CD4-positive, alpha-beta T cell treated with Interleukin-17A for 1 hour (primary cell): ENCODE results near the gene EIF3J.
"Not testable (repeated sequence)": the region's sequence is repeated elsewhere in the genome, so short reads cannot be mapped to it uniquely, and the experiment has no call there.

Experiments
- DNase-seq: peaks from one replicate; pipeline ENCODE4 v3.0.0-alpha.2; 2020

The EIF3J gene

DNA sequence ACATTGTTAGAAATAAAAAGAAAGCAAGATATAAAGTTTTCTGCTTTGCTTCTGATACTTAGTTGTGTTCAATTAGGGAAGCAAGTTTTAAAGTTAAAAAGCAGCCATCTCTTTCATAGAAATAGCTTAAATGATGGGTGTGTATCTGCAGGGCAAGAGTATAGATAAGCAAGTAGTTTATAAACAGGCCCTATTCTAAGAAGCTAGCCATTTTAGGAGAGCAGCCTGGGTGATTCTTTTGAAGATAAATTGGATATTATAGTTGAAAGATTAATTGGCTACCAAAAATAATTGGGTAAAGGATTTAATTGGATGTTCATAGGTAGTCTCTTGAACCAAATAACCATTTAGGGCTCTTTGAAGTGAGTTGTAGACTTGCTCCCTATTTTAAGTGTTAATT is 5.6 kb downstream of the EIF3J start:
- DNase-seq: no peak

DNA sequence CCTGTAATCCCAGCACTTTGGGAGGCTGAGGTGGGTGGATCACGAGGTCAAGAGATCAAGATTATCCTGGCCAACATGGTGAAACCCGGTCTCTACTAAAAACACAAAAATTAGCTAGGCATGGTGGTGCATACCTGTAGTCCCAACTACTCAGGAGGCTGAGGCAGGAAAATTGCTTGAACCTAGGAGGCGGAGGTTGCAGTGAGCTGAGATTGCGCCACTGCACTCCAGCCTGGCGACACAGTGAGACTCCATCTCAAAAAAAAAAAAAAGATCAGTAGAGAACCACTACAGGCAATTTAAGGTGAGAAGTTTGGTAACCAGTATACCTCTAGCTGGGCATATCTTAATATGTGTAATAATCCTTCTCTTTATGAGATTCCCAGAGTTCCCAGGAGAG is 7.8 kb downstream of the EIF3J start:
- not testable (repeated sequence) for DNase-seq

DNA sequence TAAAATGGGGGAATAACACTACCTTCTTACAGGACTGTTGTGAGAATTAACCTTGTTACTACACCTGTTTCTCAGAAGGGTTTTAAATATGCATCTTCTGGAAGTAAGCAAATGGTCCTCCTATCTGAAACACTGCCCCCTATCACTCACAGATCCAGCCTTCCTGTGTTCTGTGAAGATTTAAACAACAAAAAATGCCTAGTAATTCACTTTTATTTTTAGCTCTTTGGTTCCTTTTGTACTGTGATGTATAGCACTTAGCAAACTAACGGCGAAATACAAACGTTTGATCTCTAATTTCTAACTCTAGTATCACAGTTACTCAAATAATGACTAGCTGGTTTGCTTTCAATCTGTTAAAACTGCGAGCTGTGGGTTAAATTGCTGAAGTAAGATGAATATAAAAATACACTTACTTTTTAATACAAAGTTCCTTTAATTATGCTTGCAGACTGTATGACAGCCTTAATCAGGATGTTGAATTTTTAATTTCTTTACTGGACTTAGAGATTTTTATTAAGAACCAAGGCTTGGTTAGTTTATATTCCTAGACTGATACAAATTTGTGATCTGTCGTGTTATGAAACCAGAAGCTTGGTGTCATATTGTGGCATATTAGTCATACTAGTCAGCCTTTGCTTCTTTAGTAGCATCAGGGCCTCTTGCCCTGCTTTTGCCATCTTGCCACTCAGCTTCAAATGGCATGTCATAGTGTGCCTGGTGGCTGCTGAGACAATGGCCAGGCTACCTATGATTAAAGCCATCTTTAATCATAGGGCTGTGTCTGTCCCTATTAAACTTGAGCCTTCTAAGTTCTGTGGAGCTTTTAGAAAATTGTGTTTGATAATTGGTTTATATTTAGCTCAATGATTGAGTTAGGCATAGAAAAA is 9.2 kb downstream of the EIF3J start:
- peak; percentile 48 for DNase-seq

DNA sequence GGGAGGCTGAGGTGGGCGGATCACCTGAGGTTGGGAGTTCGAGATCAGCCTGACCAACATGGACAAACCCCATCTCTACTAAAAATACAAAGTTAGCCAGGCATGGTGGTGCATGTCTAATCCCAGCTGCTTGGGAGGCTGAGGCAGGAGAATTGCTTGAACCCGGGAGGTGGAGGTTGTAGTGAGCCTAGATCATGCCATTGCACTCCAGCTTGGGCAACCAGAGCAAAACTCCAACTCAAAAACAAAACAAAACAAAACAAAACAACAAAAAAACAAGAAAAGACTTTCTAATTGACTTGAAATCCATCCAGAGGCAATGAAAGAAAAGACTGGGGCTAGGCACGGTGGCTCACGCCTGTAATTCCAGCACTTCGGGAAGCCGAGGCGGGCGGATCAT is 12.2 kb downstream of the EIF3J start:
- DNase-seq: not testable (repeated sequence)

DNA sequence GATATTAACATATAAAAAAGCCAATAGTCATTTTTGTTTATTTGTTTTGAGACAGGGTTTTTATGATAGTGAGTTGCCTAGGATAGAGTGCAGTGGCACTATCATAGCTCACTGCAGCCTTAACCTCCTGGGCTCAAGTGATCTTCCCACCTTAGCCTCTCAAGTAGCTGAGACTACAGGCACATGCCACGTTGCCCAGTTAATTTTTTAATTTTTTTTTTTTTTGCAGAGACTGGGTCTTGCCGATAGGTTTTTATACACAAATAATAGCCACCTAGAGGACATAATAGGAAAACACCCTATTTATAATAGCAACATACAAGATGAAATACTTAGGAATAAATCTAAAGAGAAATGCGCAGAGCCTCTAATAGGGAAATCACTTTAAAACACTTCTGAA is 13.3 kb downstream of the EIF3J start:
- peak; percentile 38 for DNase-seq

DNA sequence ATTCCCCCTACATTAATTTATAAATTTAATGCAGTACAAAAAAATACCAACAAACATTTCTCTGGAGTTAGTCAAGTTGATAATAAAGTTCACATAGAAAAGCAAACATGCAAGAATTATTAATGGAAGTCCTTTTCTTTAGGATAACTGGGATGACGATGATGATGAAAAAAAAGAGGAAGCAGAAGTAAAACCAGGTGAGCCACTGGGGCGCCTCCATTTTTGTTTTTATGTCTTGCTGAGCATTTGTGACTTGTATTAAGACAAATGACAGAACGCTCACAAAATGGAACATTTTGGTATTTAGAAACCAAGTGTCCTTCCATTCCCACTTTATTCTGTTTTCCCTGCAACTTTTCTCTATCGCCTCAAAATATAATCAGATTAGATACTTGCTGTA is 13.8 kb downstream of the EIF3J start:
- DNase-seq: no peak

DNA sequence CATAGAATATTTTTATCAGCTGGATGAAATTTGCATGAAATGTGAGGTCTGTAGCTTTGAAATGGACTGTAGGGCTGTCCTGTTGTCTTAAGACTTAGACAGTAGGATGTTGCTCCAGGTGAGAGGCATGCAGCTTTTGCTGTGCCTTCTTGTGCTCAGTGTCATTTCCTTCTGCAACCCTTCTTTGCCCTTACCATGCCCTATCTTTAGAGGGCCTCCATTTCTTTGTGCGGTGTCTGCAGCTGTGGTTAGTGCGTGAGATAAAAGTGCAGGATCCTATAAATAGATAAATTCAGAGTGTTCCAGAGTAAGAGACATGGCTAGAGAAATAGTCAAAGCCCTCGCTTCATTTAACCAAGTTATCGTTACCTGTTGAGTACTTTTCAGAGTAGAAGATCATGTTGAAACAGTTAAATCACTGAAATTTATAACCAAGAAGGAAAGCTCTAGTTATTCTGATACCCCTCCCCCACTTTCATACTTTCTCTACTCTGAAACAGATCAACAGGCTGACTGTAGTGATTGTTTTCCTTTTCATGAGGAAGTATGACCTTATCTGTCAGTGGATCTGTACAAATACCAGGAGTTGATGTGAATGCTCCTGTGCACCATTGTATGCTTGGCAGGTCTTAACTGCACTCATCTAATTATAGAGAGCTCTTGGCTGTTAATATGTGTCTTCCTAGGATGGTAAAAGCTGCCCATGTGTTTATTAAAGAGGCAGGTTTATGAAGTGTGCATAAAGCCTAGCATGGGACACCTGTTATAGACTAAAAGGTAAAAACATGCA is 18.2 kb downstream of the EIF3J start:
- DNase-seq: peak; percentile 20

DNA sequence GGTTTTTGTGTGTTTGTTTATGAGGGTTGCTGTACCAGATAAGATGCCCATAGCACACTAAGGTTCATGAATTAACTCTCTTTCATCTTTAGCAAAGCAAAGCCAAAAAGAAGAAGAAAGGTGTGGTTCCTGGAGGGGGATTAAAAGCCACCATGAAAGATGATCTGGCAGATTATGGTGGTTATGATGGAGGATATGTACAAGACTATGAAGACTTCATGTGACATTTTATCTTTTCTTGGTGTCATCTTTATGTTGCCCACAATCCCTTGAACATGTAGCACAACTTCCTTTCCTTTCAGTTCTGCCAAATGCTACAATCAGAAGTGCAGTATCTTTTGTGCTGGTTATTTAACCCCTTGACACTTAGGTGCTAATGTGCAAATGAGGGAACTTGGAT is 24.0 kb downstream of the EIF3J start:
- peak; percentile 19 for DNase-seq

DNA sequence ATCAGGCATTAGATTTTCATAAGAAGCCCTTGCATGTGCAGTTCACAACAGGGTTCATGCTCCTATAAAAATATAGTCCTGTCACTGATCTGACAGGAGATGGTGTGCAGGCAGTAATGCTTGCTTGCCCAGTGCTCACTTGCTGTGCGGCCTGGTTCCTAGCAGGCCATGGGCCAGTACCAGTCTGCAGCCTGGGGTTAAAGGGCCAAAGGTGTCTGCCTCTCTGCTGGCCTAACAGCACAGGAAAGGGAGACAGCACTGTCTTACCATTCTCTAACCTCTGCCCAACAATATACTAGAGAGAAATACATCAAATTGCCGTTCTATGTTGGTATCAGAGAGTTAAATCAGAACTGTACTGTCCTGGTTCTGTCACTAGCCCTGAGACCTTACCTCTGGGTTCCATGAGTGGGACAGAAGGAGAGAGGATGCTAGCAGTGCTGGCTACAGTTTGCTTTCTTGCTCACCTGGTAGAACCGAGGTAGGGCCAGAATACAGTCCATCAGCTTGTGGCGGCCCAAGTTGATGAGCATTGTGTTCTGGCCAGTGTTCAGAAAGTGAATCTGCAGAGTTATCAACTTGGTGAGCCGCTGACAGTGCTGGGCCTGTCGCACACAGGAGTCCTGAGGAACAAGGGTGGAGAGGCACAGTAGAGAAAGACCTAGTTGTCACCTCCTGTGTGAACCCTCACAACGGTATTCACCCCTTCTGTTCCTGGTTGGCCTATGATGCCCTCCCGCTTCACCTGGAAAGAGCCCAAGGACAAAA is 28.6 kb downstream of the EIF3J start:
- DNase-seq: no peak

DNA sequence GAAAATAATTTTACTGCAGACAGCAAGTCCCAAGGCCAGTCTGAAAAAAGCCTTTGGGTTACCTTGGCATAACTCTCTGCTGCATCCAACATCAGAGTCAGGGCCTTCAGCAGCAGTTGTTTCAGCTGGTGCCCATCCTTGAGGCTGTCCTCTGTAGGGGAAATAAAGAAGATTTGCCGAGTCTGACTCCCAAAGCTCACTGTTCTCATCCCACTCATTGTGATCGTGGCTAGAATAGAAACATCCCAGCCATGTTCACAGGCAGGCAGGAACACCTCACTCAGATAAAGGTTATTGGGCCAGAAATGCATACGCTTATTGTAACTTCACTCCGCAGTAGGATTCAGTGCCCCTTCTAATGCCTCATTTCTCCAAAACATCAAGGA is 29.2 kb downstream of the EIF3J start:
- no peak for DNase-seq

DNA sequence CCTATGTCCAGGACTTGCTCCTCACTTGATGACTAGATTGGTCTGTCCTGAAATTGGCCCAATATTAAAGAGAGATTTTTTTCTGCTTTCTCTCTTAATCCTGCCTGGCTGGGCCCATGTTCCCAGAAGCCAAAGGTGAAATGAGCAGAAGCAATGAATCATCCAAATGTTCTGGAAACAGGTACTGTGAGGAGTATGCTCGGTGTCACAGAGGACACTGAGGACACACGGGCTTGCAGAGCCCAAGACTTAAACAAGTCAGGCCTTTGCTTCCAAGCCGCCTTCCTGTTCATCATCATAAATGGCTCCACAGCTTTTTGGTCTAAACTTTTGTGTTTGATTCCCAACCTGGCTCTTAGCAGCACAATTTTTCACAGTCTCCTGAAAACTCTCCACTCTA is 31.4 kb downstream of the EIF3J start:
- no peak for DNase-seq

DNA sequence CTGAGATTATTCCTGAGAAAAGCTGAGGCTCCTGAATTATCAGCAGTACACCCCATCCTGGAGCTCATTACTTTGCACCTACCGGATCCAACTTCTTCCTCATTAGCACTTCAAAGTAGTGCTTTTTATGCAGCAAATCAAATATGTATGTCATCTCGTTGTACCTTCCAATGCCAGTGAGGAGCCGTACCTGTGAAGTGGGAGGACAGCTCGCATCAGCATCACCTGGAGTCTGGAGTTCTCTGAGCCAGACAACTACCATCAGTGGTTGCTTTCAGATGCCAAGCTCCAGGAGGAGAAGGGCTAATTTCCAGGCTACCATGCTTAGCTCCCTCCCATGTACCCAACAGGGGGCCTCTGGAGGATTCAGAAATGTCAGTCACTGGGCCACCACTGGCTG is 32.4 kb downstream of the EIF3J start:
- no peak for DNase-seq

DNA sequence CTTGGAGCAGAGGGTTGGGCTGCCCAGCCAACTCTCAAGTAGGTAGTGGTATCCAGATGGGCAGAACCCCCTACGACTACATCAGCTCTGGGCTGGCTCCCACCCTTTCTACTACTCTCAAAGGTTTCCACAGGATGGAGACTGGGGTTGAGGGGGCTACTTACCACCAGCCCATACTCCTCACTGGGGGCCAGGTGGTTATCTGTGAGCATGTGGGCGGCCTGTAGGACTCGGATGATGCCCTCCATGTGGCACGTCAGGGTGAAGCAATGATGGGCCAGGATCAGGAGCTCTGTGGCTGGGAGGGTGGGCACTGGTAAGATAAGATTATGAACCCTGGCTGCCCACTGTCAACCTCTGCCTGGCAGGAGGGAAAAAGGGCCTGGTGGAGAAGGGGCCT is 33.4 kb downstream of the EIF3J start:
- no peak for DNase-seq

DNA sequence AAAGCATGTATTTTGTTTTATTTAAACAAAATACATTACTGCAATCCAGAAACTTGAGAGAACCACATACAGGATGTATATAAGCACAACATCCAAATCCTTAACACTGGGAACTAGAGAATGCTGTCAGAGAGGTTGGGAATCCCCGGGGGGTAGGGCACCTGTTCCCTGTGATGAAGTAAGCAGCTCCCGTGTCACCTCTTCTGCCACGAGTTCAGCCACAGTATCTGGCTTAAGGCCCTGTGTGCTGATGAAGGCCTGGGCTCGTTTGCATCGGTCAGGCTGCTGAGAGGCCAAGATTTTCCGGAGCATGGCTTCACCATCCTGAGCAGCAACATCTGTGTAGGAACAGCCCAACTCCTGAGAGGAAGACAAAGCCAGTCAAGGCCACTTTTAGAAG is 36.4 kb downstream of the EIF3J start:
- DNase-seq: no peak

DNA sequence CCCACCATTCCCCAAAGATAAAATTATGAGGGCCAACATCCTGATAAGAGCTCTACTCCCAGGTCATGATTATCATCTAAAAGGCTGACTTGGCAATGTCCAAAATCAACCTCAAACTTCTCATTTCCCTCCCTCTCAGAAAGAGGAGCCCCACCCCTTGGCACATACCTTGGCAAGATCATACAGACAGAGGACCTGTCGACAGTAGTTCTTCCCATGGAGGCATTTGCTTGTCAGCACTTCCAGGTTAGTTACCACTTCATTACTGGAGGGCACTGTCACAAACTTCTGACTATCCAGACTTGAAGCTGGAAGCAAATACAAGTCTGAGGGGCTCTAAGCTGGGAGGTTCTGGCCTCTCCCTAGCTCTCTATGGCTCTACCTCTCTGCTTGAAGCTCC is 37.8 kb downstream of the EIF3J start:
- DNase-seq: no peak

DNA sequence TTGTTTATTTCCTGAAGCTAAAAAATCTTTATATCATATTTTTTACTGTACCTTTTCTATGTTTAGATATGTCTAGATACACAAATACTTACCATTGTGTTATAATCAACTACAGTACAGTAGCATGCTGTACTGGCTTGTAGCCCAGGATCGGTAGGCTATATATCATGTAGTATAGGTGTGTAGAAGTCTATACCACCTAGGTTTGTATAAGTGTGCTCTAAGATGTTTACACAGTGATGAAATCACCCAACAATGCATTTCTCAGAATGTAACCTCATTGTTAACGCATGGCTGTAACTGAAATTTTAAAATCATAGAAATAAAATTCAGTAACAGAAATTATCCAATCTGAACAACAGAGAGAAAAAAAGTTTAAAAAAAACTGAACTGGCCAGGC is 43.2 kb downstream of the EIF3J start:
- no peak for DNase-seq

DNA sequence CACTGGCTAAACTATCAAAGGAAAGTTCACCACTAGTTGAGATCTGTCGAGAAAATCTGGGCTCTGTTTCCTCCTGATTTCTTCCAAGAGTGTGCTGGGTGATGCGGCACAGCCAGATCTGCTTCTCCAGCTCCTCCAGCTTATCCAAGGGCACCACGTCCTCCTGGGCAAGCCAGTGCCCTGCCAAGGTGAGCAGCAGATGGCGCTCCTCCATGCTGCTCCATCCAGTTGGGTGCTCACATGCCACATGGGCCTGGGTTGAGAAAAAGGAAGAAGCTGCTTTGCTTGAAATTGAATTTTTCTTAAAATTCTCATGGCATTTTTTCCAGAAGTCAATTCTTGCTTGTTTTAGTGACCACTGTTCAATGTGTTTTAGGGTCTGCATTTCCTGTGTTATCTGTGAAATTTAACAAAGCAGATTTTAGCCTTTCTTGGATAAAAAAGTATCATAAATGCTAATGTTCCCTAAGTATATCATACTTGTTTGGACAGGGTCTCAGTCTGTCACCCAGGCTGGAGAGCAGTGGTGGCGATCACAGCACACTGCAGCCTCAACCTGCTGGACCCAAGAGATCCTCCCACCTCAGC is 47.3 kb downstream of the EIF3J start:
- DNase-seq: peak; percentile 64

DNA sequence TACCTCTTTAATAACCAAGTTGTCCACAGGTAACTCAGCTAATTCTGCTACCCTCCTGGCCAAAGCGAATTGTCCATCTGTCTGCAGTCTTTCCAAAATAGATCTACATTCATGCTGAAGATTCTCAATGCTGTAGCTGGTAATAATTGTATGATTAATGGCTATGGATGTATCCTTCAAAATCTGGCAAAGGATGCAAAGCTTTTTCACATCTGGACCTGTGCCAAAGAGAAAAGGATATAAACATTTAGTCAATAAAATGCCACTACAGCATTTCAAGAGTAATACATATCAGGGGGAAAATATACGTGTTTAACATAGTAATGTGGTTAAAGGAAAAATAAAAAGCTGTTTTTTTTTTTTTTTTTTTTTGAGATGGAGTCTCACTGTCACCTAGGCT is 48.7 kb downstream of the EIF3J start:
- DNase-seq: no peak

DNA sequence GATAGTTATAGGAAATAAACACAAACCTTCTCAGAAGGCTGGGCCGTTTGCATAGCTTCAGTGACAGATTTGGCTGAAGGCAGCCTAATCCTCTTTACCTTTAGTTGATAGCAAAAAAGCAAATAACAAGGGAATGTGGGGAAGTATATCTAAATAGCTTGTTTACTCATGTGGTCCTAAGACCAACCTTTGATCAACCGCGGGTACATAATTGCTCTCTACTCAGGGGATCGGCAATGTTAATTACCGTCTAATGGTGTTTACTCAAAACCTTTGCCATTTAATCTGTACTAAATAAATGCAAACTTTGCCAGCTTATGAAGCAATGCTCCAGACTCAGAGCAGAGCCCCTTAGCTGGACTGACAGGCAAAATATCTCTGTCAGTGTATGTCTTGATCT is 51.6 kb downstream of the EIF3J start:
- no peak for DNase-seq

DNA sequence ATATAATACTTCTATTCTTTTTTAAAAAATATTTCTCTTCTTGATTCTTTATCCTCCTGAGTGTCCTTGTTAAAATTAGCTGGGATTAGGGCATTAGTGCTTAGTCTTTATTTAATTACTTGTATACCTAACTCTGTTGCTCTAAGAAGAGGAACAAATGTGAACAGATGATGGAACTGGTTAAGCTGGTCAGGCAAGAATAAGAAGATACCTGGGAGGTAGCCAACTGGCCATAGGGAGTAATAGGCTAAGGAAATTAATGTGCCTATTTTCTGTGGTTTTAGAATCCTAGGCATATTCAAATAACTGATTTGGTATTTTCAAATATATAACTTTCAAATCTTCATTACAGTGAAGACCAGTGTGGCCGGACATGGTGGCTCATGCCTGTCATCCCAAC is 54.4 kb downstream of the EIF3J start:
- no peak for DNase-seq

DNA sequence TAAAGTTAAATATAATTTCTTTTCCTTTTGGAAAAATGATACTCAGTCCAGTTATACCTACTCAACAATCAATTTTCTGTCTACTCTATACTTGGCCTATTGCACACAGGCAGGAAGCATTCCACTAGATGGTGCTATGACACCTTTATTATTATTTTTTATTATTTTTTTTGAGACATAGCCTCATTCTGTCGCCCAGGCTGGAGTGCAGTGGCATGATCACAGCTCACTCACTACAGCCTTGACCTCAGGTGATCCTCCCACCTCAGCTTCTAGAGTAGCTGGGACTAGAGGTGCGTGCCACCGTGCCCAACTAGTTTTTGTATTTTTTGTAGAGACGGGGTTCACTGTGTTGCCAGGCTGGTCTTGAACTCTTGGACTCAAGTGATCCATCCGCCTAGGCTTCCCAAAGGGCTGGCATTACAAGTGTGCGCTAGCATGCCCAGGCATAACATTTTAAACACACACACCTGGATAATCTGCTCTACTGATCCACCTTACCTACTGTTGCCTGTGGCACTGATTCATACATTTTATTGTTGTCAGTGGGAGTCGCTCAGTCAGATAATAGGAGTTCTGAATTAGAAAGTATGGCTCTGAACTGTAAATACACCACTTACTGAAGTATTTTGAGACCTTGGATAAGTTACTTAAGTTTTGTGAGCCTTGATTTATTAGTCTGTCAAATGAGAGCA is 56.2 kb downstream of the EIF3J start:
- peak; percentile 74 for DNase-seq

DNA sequence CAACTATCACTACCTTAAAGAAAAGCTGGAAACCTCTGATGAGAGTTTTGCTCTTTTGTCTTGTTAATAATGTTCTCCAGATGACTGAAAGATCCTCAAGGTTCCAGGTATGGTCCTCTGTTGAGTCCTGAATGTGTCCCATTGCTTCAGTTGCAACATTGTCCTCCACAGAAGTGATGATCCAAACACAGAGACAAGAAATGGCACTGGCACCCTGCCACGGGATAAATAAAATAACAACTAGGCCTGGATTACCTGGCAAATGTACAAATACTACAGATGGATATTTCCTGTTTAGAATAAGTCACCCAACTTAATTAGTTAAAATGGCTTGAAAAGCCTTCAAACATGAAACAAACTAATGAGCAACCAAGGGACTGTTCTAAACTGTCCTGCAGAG is 58.3 kb downstream of the EIF3J start:
- no peak for DNase-seq
